GM18907 (cell line): Measurements from ENCODE around the gene PACS1.
A peak's percentile ranks its signal among the peaks of the same experiment; 100 is the strongest.

Experiments
- ATAC-seq: cut with Tn5 transposase; IDR thresholded peaks from one replicate; pipeline ENCODE4 v1.9.1; 2021; ENCODE audit warnings: mild to moderate bottlenecking, moderate library complexity; ENCODE audit not compliant: unreplicated experiment

The PACS1 gene

DNA sequence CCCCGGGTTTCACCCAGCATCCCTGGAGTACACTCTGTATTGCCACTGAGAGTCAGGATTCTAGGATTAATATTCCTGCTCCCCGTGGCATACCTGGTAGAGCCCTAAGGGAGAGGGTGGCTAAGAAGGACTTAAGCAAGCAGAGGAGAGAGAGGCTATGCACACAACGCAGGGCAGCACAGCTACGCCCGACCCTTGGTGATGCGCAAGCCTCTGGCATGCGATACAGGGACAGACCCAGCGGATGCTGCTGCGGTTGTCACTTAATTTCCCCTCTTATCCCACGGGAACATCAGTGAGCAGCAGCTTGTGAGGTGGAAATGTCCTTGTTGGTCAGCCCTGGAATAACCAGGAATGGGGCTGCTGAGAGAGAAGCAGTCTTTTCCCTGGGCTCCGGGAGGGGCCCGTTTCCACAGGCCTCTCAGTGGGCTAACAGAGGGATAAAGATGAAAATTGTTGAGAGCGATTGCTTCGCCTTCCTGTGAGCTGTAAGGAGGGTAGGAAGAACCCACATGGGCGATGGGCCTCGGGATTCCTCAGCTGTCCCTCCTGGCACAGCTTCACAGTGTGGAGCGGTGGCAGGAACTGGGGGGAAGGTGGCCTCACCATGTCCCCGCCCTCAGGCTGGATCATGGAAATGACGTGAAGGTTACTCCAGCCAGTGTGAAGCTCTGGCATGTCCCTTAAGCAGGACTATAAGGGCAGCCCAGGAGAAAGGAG lies 149.9 kb downstream of the PACS1 start:
- no peak for ATAC-seq

DNA sequence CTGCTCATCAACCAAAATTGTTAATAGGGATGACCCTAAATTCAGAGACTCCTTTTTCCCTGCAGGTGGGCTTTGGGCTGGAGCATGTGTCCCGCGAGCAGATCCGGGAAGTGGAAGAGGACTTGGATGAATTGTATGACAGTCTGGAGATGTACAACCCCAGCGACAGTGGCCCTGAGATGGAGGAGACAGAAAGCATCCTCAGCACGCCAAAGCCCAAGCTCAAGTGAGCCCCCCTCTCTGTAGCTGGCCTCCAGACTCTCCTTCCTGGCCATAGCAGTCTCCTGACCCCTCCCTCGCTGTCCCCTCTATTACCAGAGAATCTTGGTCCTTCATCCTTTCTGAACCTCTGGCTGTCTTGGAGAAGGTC lies 150.5 kb downstream of the PACS1 start:
- no peak for ATAC-seq

DNA sequence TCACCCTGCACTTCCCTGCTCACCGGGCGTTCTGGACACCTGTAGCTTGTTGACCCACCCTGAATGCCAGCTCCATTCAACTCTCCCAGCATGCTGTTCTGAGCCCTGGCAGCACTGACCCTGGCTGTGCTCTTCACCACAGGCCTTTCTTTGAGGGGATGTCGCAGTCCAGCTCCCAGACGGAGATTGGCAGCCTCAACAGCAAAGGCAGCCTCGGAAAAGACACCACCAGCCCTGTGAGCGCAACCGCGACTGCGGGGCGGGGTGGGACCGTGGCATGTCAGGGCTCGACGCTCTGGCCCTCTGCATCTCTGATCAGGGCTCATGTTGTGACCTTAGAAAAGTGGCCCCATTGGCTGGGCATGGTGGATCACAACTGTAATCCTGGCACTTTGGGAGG lies 150.9 kb downstream of the PACS1 start:
- no peak for ATAC-seq

DNA sequence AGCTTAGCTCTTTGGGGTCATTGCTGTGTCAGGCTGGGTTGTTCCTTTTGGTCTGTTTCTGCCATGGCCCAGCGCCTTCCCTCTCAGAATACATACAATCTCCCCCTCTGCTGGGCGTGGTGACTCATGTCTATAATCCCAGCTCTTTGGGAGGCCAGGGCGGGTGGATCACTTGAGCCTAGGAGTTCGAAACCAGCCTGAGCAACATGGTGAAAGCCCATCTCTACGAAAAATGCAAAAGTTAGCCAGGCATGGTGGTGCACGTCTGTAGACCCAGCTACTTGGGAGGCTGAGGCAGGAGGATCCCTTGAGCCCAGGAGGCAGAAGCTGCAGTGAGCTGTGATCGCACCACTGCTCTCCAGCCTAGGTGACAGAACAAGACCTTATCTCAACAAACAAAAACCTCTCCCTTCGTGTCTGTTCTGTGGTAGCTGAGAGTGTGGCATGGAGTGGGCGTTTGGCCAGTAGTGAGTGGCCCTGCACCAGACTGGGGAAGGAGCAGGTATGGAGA lies 151.7 kb downstream of the PACS1 start:
- ATAC-seq, result peak; percentile 7

DNA sequence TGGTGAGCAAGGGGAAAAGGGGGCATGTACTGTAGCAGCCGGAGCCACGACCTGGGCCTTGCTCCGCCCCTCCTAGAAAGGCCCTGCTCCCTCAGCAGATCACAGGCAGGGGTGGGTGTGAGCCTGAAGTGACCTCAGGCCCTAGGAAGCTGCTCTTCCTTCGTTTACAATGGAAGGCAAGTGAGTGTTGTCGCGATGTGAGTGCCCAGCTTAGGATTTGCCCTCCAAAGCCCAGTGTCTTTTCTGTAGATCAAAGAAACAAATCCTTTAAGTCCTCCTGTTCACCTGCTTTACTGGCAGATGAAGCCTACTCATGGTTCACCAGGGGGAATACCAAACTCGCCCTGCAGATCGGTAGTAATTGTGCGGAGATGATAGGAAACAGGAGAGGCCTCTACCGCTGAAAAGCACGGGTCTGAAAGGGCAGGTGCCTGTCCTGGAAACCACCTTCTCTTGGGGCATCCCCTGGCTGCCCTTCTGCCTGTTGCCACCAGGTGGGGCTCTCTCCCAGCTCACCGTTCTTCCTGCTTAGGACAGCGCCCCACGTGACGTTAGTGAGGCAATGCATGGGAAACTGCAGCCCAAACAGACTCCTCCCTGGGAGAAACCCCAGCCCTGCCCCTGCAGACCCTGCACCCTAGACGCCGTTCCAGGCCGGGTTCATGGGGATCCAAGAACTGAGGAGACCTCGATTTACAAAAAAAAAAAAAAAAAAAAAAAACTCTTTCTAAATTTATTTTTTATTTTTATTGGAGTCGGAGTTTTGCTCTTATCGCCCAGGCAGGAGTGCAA lies 152.5 kb downstream of the PACS1 start:
- peak; percentile 76 for ATAC-seq

DNA sequence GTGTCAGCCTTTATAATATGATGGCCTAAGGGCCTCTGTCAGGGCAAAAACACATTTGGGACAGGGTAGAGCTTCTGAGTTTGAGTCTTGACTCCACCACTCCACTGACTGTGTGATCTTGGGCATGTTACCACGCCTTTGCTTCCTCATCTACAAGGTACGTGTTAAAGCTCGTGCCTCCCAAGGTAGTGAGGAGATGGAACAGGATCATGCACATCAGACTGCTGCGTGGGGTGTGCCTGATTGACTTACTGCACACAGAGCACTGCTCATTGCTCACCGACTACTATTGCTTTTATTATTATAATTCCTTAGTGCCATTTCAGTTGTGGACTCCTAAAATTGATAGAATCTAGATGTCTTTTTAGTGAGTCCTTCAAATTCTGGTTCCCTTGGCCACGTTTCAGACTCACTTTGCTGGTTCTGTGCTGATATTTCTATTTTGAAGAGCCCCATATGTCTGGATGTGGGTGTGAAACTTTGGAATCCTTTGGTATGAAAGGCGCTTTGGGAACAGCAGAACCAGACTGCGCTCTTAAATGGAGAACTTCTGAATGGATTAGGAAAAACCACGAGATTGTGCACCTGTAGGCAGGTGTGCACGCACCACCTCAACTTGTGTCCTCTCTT lies 154.3 kb downstream of the PACS1 start:
- ATAC-seq, result no peak

DNA sequence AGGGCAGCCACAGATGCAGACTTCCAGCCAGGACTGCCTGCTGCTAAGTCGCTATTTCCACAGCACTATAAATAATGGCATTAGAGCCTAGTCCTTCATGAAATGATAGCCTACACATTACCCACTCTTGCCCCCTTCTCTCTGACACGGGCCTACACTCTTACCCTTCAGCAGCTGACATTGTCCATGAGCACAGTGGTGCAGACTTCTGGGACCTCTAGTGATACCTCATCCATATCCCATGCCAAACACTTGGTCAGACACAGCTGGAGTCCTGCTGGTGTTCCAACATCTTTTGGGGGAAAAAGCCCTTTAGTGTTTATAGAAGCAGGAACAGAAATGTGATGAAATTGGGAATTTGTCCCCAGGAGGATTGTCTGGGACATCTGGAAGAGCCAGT lies 155.0 kb downstream of the PACS1 start:
- no peak for ATAC-seq

DNA sequence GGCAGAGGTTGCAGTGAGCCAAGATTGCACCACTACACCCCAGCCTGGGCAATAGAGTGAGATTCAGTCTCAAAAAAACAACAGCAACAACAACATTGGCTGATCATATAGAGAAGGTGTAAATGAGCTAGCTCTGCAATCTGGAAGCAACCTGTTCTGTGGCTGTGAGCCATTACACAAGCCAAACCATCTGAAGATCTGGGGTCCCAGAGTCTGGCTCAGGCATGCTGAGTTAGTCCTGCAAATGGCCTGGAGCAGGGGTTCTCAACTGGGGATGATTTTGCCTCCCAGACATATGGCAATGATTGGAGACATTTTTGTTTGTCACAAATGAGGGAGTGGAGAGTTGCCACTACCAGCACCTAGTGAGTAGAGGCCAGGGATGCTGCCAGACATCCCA lies 156.0 kb downstream of the PACS1 start:
- ATAC-seq, result no peak

DNA sequence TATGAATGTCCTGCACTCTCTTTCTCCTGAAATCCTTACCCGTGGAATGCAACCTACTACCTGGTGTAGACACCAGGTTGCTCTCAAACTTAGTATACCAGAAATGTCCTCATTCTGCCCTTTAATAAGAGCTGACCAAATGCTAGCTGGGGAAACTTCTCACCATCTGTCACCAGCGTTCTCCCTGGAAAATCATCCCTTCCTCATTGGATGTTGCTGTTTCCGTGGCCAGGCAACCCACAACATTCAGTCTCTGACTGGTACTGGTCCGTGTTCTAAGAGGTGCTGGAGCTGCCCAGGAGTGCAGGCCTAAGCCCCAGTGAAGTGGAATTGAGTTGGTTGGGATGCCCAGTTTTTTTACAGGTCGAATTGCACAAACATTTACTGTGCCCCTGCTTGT lies 157.6 kb downstream of the PACS1 start:
- no peak for ATAC-seq

DNA sequence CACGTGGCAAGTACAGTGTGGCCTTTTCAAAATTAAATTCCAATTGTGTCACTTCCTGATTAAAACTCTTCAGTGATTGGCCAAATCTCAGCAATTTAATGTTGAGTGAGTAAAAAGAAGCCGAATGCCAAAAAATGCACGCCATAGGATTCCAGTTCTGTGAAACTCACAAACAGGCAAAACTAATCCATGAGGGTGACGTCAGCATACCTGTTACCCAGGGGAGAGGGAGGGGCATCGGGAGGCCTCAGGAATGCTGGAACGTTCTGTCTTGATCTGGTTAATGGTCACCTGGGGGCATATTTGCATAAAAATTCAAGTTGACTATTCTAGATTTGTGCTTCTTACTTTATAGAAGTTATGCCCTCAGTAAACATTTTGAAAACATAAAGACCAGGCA lies 158.4 kb downstream of the PACS1 start:
- no peak for ATAC-seq

DNA sequence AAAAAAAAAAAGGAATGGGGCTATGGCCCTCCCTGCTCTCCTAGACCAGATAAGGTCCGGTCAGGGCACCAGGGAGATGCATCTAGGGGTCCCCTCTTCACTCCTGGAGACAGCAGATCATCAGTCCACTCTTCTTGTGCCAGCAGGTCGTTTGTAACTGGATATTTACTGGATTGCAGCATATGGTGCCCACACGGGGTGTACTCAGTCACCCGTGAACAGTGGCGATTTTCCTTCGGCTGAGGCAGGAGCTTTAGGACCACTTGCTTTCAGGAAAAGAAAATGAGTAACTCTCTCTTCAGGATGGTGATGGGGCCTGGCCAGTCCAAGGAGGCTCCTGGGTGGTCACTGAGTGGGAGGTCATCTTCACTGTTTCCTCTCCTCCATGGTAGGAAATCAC lies 160.1 kb downstream of the PACS1 start:
- ATAC-seq, result no peak

DNA sequence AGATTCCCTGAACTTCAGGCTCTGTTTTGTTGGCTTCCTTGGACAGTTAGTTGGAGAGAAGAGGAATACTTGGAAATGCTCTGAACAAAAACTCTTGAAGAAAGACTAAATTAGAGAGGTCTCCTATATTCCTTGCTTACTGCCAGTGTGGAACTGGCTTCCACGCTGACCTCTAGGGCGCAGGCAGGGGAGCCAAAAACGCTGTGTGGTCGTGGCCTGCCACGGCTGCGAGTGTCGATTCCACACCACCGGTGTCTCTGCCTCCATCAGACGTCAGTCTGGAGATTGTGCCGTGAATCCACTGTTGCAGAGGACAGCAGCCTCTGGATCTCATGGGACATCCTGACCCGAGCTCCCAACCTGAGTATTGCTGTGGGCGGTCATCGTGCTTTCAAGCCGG lies 160.9 kb downstream of the PACS1 start:
- no peak for ATAC-seq

DNA sequence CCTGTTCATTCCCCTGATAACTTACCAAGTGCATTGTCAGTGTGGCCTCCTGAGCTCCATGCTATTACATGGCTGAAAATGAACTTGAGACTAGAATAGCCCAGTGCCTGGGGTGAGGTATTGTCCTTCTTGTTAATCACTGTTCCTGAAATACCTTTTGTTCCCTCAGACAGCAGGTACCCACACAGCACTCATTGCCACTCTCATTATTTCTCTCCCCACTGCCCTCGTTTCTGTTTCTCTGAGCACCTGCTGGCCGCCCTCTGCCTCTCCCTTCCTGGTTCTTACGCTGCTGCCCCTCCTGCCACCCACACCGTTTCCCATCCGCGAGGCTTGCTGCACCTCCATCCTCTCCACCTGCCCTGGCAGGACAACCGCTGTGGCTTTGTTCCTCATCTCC lies 161.5 kb downstream of the PACS1 start:
- ATAC-seq, result no peak

DNA sequence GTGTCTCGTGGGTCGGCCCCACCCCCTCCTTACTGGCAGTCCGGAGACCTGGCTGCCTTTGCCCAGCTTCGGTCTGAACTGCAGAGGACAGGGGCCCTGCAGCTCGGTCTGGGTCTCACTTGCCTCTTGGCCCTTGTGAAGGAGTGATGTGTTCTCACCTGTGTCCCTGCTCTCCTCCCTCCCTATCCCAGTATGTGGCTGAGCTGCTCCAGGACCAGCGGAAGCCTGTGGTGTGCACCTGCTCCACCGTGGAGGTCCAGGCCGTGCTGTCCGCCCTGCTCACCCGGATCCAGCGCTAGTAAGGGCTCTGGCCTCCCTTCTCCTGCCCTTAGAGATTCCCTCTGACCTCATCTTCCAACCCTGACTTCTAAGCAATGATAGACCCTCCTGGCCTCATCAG lies 162.7 kb downstream of the PACS1 start:
- no peak for ATAC-seq

DNA sequence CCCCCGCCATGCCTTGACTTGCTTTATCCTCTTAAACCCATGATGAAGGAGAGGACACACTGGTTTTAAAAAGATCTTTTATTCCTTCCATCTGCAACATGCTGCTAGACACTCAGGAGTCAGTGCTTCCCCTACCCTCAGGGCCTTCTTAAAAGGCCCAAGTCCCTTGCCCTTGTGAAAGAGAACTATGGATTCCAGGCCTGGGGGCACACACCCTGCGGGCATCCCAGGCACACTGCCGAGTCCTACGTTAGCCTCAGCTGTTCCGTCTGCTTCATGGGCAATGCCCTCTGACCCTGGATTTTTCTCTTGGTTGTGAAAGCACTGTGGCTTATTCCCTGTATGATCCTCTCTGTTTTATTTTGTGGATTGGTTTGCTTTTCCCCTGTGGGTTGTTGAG lies 163.2 kb downstream of the PACS1 start:
- no peak for ATAC-seq

DNA sequence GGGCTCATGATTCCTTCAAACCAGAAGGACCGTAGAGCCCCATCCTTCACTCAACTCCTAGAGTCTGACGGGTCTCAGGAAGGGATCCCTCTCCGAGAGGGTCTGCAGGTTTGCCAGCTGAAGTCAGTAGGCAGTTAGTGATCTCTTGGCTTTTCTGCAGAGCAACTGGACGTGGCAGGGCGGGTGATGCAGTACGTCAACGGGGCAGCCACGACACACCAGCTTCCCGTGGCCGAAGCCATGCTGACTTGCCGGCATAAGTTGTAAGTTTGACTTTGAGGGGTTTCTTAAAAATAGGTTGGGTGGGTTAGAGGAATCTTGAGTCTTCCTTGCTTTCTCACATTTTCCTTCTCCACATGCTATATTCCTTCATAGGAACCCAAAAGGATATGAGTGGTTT lies 165.1 kb downstream of the PACS1 start:
- no peak for ATAC-seq

DNA sequence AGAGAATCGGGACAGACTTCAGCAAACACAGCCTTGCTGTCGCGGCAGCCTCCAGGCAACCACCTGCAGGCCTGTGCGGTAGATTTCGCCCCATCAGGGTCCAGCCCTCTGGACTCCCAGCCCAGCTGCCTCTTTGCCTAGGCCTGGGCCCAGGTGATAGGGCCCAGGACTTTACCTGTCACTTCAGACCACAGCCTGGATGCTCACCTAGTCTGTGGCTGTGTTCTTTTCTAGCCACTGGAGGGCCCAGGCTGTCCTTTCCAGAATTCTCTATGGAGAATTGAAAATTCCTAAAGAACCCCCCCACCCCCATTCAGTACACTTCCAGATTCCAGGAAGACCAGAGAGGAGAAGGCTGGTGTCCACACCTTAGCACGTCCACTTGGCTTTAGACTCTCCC lies 167.8 kb downstream of the PACS1 start:
- ATAC-seq, result no peak

DNA sequence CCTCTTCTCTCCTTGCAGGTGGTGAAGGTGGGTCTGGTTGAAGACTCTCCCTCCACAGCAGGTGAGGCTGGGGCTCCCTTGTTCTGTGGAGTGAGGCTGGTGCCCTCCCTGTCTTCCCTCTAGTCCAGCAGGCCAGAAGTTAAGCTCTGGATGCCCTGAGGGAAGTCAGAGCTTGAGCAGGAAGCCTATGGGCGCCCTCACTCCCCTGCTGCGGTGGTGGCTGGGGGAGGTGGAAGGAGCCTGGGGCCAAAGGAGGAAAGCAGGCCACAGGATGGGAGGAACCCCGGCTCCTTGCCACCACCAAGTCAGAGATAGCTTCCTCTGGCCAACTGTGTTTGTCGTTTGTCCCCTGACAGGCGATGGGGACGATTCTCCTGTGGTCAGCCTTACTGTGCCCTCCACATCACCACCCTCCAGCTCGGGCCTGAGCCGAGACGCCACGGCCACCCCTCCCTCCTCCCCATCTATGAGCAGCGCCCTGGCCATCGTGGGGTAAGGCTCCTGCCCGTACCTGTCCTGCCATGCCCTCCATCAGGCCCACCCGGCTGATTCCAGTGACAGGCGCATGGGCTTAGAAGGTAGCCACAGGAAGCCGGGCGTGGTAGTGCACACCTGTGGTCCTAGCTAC lies 168.8 kb downstream of the PACS1 start:
- no peak for ATAC-seq

DNA sequence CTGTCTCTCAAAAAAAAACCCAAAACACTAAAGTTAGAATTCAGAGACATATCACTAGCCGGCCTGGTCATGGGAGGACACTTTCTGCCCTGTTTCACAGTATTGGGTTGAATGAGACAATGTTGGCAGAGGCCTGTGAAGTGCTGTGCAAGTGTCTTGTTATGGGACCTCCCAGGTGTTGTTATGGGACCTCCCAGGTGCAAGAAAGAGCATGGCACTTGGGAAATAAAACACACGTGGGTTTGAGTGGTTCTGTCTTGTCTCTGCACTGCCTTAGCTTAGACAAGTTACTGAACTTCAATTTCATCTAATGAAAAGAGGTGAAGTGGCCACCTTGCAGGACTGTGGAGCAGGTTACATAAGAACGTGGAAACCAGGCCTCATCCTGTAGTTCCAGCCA lies 169.4 kb downstream of the PACS1 start:
- no peak for ATAC-seq

DNA sequence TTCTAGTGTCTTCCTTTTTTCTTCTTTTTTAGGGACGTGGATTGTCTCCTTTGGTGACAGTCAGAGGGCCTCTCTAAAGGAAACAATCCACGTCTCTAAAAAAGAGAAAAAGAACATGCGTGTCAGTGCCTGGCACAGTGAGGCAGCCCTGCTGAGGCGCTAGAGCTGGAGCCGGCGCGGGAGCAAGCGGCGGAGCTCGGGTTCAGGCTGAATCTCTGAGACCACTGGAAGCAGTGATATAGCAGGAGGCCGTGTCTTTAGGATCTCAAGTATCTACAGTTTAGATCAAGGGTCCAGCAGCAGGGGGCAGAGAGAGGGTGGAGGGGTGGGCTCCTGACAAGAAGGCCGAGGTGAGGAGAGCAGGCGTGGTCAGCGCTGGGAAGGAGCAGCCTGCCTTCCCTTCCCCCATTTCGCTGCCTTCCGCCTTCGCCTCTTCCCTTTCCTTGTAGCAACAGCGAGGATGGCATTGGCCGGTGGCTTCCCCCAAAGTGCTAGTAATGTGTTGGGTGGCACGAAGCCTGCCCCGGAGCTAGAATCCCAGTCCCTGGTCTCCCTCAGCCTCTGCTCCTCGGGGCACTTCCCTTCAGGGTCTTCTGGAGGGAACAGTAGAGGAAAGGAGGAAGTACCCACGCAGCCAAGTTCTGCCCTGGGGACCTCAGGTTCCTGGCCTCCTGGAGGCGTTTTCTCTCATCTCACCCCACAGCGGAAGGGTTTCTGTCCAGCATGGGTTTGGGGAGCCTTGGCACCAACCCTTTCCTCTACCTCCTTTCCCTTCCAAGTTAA lies 170.1 kb downstream of the PACS1 start:
- no peak for ATAC-seq

DNA sequence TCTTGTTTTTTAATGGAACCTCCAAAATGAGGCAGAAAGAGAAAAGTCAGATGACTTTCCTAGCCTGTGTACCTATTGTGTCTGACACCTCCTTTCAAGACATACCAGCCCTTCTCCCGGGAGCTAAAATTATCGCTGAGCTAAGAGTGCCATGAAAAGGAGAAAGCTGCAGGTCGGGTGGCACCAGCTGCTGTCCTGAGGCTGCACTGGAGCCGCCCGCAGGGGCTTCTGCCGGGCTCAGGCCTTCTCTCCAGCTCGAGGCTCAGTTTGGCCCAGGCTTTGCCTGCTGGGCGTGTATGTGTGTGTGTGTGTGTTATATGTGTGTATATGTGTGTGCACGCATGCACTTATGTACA lies 170.7 kb downstream of the PACS1 start:
- ATAC-seq, result no peak
